GM19238 (cell line): Measurements from ENCODE around the gene CMSS1.

Source experiments
- DNase-seq: peaks from one replicate; pipeline ENCODE4 v3.0.0; 2011; ENCODE audit warnings: low spot score; ENCODE audit not compliant: insufficient read length

CMSS1 gene

GRCh38 chr3:100140976-100141375 is 323.3 kb downstream of the CMSS1 start:
- DNase-seq, result no peak

GRCh38 chr3:100141586-100141985 is 323.9 kb downstream of the CMSS1 start:
- no peak for DNase-seq

GRCh38 chr3:100144255-100144866 is 326.7 kb downstream of the CMSS1 start:
- no peak for DNase-seq

- DNase-seq, result no peak
Observed at GRCh38 chr3:100149130-100149529, 331.5 kb downstream of the CMSS1 start.

- no peak for DNase-seq
Observed at GRCh38 chr3:100149713-100150415, 332.2 kb downstream of the CMSS1 start.

GRCh38 chr3:100150473-100150872 is 332.8 kb downstream of the CMSS1 start:
- DNase-seq, result no peak

GRCh38 chr3:100151024-100151707 is 333.5 kb downstream of the CMSS1 start:
- DNase-seq, result no peak

GRCh38 chr3:100154171-100154570 is 336.5 kb downstream of the CMSS1 start:
- no peak for DNase-seq

GRCh38 chr3:100155128-100155527 is 337.5 kb downstream of the CMSS1 start:
- DNase-seq, result no peak

GRCh38 chr3:100155590-100155989 is 337.9 kb downstream of the CMSS1 start:
- DNase-seq, result no peak

GRCh38 chr3:100157685-100158084 is 340.0 kb downstream of the CMSS1 start:
- DNase-seq, result no peak

GRCh38 chr3:100158918-100159330 is 341.3 kb downstream of the CMSS1 start:
- no peak for DNase-seq

GRCh38 chr3:100159331-100160153 is 341.9 kb downstream of the CMSS1 start:
- no peak for DNase-seq

- DNase-seq, result no peak
Observed at GRCh38 chr3:100160521-100160920, 342.9 kb downstream of the CMSS1 start.

- DNase-seq, result no peak
Observed at GRCh38 chr3:100163787-100164186, 346.1 kb downstream of the CMSS1 start.

- DNase-seq, result no peak
Observed at GRCh38 chr3:100164743-100165142, 347.1 kb downstream of the CMSS1 start.

GRCh38 chr3:100165926-100166550 is 348.4 kb downstream of the CMSS1 start:
- DNase-seq, result no peak

- no peak for DNase-seq
Observed at GRCh38 chr3:100169201-100169920, 351.7 kb downstream of the CMSS1 start.

GRCh38 chr3:100170486-100170885 is 352.8 kb downstream of the CMSS1 start:
- DNase-seq, result no peak

GRCh38 chr3:100171211-100171914 is 353.7 kb downstream of the CMSS1 start:
- DNase-seq, result no peak
